GM13976 (cell line): Measurements from ENCODE around the gene PSORS1C2.

Source experiments
- DNase-seq: peaks from one replicate; pipeline ENCODE4 v3.0.0; 2012; ENCODE audit warnings: low spot score
- in situ Hi-C: fragments of 300-500 bp; cut with MboI; formaldehyde crosslinking; loops from one replicate; pipeline ENCODE4 v1.12.0; 2022; ENCODE audit warnings: low sequenced_read_pairs, mixed read lengths, inconsistent platforms; ENCODE audit not compliant: unreplicated experiment
- TF ChIP-seq, protein P1 (sequence below): IDR thresholded peaks from 2 replicates; pipeline ENCODE4 v1.5.1; 2012; ENCODE audit warnings: borderline replicate concordance, mild to moderate bottlenecking; ENCODE audit not compliant: insufficient read depth; ENCODE audit errors: extremely low read depth, missing control alignments, control extremely low read depth

PSORS1C2 gene

GRCh38 chr6:31116661-31117385 is 22.0 kb downstream of the PSORS1C2 start:
- TF ChIP-seq, protein P1, sequence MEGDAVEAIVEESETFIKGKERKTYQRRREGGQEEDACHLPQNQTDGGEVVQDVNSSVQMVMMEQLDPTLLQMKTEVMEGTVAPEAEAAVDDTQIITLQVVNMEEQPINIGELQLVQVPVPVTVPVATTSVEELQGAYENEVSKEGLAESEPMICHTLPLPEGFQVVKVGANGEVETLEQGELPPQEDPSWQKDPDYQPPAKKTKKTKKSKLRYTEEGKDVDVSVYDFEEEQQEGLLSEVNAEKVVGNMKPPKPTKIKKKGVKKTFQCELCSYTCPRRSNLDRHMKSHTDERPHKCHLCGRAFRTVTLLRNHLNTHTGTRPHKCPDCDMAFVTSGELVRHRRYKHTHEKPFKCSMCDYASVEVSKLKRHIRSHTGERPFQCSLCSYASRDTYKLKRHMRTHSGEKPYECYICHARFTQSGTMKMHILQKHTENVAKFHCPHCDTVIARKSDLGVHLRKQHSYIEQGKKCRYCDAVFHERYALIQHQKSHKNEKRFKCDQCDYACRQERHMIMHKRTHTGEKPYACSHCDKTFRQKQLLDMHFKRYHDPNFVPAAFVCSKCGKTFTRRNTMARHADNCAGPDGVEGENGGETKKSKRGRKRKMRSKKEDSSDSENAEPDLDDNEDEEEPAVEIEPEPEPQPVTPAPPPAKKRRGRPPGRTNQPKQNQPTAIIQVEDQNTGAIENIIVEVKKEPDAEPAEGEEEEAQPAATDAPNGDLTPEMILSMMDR, result no peak
- DNase-seq, result no peak
- in situ Hi-C loops, result no loop called here

DNA sequence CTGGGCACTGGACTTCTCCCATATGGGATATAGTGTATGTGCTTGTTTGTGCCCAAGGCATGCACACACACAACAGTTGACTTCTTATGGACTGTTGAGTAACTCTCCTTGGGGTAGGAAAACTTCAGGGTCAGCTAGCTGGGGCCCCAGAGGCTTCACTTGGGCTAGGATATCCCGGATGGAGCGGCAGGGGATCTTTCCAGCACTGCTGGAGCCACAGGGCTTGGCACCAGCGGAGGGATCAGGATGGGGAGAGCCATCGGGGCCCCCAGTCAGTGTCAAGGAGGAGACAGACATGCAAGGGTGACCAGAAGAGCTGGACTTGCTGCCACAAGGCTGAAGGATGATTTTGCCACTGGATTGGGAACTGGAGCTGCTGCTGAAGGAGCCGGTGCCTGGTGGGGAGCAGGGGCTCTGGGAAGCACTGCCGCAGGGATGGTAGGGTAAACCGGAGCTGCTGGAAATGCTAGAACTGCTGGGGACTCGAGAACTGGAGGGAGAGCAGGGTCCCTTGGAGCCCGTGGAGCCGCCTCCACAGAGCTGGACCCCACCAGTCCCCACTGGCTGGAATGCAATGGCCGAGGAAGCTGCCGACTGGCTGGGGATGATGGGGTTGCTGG is 22.8 kb downstream of the PSORS1C2 start:
- TF ChIP-seq, protein P1, result no peak
- DNase-seq, result no peak
- in situ Hi-C loops, result no loop called here

DNA sequence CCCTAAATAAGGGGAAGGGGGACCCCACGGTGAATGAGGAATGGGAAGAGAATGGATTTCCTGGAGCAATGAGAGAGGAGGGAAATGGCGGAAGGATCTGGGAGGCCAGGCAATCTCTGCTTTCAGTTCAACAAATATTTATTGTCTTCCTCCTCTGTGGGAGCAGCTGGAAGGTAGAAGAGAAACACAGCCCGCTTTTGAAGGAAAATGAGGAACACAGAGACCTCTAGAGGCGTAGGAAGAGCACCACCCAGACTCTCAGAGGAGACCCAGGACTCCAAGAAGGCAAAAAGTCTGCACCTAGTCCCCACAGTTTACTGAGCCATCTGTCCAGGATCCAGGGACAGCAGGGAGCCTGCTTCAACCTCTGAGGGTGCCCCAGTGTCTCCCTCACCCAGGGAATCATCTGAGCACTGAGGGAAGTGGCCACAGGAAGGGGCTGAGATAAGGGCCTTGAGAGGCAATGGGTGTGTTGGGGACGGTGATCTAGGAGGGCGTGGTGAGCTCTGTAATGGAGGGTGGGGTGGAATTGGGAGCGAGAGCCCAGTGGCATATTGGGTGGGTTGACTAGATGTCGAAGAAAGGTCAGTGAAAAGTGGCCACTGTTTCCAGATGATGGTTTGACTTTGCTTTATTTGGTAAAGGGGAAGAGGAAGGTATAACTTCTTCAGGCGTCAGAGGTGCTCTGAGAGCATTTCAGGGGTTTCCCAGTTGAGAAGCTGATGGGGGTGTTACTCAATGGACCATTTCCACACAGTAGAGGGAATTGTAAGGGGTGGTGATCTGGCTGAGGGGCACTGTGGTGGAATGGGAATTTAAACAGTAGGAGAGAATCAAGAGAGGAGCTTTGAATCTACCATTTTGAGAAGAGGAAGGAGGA is 23.7 kb downstream of the PSORS1C2 start:
- in situ Hi-C loops, result no loop called here
- DNase-seq, result no peak
- TF ChIP-seq, protein P1, result no peak

GRCh38 chr6:31114541-31114878 is 24.4 kb downstream of the PSORS1C2 start, which contains the start of gene PSORS1C1:
TSS of gene PSORS1C1 (plus strand) at chr6:31114800. CDS start at chr6:31129633, 14,833 bp downstream.
- DNase-seq, result peak; percentile 6
- in situ Hi-C loops, result no loop called here
- TF ChIP-seq, protein P1, result no peak

DNA sequence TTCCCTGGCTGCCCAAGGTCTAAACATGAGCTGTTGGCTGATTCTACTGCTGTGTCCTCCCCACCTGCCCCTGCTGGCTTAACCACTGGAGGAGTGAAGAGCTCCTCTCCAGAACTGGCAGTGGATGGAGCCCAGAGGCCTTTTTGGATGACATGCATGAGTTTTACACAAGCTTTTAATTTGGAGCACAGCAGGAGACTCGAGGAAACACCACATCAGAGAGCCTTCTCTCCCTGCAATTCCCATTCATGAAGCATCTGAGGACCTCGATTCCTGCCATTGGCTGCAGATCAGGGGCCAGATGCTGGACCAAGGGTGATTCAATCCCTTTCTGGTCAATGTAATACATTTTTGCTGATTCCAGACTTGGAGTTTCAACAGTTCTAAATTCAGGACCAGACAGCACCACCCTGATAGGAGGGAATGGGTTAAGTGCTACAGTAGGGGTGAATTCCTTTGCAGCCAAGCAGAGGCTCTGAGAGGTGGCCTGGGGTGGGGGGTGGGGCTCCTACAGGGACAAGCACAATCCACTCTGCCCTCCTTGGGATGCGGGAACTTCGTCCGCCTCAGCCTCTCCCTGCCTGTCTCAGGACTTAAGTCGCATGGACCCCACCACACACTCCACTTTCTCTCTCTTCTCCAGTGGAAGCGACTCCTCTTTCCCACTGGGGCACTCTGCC is 24.9 kb downstream of the PSORS1C2 start:
- DNase-seq, result peak; percentile 3
- TF ChIP-seq, protein P1, result no peak
- in situ Hi-C loops, result no loop called here

- DNase-seq, result peak; percentile 9
- TF ChIP-seq, protein P1, result no peak
- in situ Hi-C loops, result no loop called here
Measured at GRCh38 chr6:31112478-31112877, 26.4 kb downstream of the PSORS1C2 start, which contains the start of gene C6orf15. TSS of gene C6orf15 (minus strand) at chr6:31112575. CDS start at chr6:31112555, 20 bp downstream.
